ENCODE results near the gene SFI1. TPM values are rescaled to one million over a fixed set of nuclear protein-coding genes. Genes with fewer than 3 reads are reported as not detected.
"Not testable (repeated sequence)": the region's sequence is repeated elsewhere in the genome, so short reads cannot be mapped to it uniquely, and the experiment has no call there.

SFI1 gene
- polyA plus RNA-seq, 4 donors = 15.4 to 51.4 (median 36.2) TPM

- DNase-seq (ENCODE audit: low read depth in 4 of 4, low spot score in 2 of 4) = no peak
Measured at GRCh38 chr22:31491218-31491962, 4.9 kb upstream of the SFI1 start.

GRCh38 chr22:31492151-31492550 lies 4.2 kb upstream of the SFI1 start:
- no peak for DNase-seq (ENCODE audit: low read depth in 4 of 4, low spot score in 2 of 4)

DNA sequence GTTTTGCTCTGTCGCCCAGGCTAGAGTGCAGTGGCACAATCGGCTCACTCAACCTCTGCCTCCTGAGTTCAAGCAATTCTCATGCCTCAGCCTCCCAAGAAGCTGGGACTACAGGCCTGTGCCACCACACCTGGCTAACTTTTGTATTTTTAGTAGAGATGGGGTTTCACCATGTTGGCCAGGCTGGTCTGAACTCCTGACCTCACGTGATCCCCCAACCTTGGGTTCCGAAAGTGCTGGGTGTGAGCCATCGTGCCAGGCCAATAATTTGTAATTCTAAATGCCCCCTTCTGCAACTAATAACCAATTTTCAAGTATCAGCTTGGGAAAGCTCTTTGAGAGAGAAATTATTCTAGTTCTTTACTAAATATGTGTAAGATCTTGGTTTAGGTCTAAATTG lies 3.0 kb upstream of the SFI1 start:
- DNase-seq (ENCODE audit: low read depth in 4 of 4, low spot score in 2 of 4) = not testable (repeated sequence)

- no peak for DNase-seq (ENCODE audit: low read depth in 4 of 4, low spot score in 2 of 4)
Measured at GRCh38 chr22:31495343-31495742, 993 bp upstream of the SFI1 start.

DNA sequence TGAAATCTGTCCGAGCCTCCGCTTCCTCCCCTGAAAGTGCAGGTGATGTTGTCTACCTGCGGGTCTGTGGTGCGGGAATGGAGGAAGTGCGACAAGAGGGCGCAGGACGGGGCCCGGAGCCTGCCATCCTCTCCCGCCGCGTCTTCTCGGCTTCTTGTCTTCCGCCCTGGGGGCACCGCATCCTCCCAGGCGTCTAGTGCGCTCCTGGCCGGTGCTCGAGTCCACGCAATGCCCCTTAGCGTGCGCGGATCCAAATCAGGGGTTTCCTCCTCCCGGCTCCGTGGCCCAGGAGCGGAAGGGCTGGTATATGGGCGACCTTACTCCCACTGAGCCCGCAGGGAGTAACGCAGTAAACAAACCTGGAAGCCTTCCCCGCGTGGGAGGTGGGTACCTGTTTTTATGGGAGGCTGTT lies 405 bp downstream of the SFI1 start:
- no peak for DNase-seq (ENCODE audit: low read depth in 4 of 4, low spot score in 2 of 4)

DNA sequence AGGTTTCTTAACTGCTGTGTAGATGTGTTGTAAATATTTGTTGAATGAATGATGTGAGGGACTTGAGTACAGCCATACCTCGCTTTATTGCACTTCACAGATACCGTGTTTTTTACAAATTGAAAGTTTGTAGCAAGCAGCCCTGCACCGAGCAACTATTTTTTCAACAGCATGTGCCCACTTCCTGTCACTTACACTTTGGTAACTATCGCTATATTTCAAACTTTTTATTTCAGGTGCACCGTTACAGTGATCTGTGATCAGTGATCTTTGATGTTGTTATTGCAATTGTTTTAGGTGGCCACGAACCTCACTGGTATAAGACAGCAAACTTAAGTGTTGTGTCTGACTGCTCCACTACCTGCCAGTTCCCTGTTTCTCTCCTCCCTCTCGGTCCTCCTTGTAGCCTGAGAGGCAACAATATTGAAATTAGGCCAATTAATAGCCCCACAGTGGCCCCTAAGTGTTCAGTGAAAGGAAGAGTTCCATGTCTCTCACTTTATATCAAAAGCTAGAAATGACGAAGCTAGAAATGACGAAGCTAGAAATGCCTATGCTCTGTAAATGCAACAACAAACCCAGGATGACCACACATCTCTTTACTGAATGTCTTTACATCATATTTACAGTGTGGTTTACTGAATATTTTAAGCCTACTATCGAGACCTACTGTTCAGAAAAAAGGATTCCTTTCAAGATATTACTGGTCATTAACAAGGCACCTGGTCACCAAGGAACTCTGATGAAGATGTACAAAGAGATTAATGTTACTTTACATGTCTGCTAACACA lies 1.0 kb downstream of the SFI1 start:
- DNase-seq (ENCODE audit: low read depth in 4 of 4, low spot score in 2 of 4) = no peak

- no peak for DNase-seq (ENCODE audit: low read depth in 4 of 4, low spot score in 2 of 4)
Measured at GRCh38 chr22:31501738-31502137, 5.4 kb downstream of the SFI1 start.

DNA sequence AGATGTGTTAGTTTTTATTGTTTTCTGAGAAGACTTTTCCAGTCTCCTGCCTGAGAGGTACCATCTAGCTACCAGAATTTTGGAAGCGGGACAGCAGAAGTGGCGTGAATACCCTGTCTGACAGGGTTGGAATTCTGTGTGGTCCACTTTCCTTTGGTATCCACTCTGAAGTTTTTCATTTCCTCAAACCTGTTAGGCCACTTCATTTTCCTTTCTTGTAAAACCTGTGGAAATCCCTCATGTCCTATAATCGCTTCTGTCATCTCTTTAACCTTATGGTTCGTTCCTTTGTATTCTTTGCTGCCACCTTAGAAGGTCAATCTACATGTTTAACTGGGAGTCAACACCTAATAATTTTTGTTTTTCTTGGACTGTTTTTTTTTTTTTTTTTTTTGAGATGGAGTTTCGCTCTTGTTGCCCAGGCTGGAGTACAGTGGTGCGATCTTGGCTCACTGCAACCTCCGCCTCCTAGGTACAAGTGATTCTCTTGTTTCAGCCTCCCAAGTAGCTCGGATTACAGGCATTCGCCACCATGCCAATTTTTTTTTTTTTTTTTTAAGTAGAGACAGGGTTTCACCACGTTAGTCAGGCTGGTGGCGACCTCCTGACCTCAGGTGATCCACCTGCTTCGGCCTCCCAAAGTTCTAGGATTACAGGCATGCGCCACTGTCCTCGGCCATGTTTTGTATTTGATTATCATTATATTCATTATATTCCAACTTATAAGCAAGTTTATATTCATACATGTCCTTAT lies 7.1 kb downstream of the SFI1 start:
- no peak for DNase-seq (ENCODE audit: low read depth in 4 of 4, low spot score in 2 of 4)

DNA sequence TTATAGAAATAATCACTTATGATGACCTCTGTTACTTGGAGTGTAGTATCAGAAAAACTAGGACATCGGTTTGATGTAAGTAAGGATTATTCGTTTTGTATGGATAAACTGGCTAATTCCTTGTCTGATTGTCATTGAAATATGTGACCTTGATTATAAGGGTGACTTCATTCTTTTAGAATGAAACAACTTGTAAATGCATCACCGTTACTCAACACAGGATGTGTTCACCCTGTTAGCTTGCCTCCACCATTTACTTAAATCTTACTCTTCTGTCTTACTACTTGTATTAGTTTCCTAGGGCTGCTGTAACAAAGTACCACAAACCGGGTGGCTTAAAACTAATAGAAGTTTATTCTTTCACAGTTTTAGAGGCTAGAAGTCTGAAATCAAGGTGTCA lies 7.9 kb downstream of the SFI1 start:
- no peak for DNase-seq (ENCODE audit: low read depth in 4 of 4, low spot score in 2 of 4)

GRCh38 chr22:31507517-31507916 lies 11.2 kb downstream of the SFI1 start:
- not testable (repeated sequence) for DNase-seq (ENCODE audit: low read depth in 4 of 4, low spot score in 2 of 4)

- no peak for DNase-seq (ENCODE audit: low read depth in 4 of 4, low spot score in 2 of 4)
Measured at GRCh38 chr22:31508536-31508935, 12.2 kb downstream of the SFI1 start.

DNA sequence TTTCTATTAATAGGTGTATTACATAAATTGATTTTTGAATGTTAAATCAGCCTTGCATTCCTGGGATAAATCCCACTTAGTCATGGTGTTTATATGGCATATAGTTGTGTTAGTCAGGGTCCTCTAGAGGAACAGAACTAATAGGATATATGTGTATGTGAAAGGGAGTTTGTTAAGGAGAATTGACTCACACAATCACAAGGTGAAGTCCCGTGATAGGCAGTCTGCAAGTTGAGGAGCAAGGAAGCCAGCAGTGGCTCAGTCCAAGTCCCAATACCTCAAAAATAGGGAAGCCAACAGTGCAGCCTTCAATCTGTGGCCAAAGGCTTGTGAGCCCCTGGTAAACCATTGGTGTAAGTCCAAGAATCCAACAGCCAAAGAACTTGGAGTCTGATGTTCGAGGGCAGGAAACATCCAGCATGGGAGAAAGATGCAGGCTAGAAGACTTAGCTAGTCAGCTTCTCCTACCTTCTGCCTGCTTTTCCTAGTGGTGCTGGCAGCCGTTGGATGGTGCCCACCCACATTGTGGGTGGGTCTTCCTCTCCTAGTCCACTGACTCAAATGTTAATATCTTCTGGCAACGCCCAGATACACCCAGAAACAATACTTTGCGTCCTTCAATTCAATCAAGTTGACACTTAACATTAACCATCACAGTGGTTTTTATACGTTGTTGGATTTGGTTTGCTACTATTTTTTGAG lies 12.9 kb downstream of the SFI1 start:
- DNase-seq (ENCODE audit: low read depth in 4 of 4, low spot score in 2 of 4) = no peak

GRCh38 chr22:31520051-31520450 lies 23.7 kb downstream of the SFI1 start:
- no peak for DNase-seq (ENCODE audit: low read depth in 4 of 4, low spot score in 2 of 4)

- not testable (repeated sequence) for DNase-seq (ENCODE audit: low read depth in 4 of 4, low spot score in 2 of 4)
Measured at GRCh38 chr22:31524132-31524531, 27.8 kb downstream of the SFI1 start.

- DNase-seq (ENCODE audit: low read depth in 4 of 4, low spot score in 2 of 4) = no peak
Measured at GRCh38 chr22:31526270-31526669, 29.9 kb downstream of the SFI1 start.

DNA sequence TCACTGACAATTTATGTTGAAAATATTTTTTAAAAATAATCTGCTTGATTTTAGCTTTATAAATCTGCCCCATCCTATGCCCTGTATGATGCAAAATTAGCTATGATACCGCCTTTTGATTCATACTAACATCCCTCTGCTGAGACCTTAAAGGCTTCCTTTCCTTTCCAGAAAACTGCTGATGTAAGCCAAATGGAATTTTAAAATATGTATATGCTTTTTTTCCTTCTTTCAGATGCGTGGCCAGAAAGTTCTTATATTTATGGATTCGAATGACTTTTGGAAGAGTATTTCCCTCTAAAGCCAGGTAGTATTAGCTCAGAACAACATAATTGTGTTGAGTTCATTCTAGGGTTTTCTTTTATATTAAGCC lies 34.5 kb downstream of the SFI1 start:
- peak in 1 of 4 donors; percentile 26 for DNase-seq (ENCODE audit: low read depth in 4 of 4, low spot score in 2 of 4)

DNA sequence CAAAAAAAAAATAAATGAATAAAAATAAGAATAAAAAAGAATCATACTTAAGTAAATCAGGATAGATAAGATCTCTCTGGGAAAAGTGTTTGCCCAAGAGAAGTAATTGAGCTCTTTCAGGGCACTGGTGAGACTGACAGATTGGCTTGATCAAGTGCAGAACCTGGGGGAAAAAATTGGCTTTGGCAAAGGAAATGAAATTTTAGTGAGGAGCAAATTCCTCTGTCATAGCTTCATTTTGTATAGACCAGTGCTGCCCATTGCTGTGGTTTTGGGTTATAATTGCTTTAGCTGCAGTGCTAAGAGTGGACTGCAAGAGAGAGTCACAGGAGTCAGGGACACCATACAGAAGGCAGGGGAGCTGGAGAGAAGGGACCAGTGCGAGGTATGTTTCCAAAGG lies 35.7 kb downstream of the SFI1 start:
- DNase-seq (ENCODE audit: low read depth in 4 of 4, low spot score in 2 of 4) = no peak

- DNase-seq (ENCODE audit: low read depth in 4 of 4, low spot score in 2 of 4) = no peak
Measured at GRCh38 chr22:31533374-31533773, 37.0 kb downstream of the SFI1 start.

- DNase-seq (ENCODE audit: low read depth in 4 of 4, low spot score in 2 of 4) = no peak
Measured at GRCh38 chr22:31537019-31537535, 40.7 kb downstream of the SFI1 start.

GRCh38 chr22:31538815-31539214 lies 42.5 kb downstream of the SFI1 start:
- DNase-seq (ENCODE audit: low read depth in 4 of 4, low spot score in 2 of 4) = no peak

DNA sequence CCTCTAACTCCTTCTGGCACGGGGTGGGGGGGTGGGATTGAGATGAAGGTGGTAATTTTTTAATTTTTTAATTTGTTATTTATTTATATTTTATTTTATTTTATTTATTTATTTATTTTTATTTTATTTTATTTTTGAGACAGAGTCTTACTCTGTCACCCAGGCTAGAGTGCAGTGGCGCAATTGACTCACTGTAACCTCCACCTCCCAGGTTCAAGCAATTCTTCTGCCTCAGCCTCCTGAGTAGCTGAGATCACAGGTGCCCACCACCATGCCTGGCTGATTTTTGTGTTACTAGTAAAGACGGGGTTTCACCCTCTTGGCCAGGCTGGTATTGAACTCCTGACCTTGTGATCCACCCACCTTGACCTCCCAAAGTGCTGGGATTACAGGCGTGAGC lies 43.8 kb downstream of the SFI1 start:
- DNase-seq (ENCODE audit: low read depth in 4 of 4, low spot score in 2 of 4) = not testable (repeated sequence)
